PC-9 (cell line): Measurements from ENCODE around the gene TGM6.

Source experiments
- CTCF ChIP-seq: fragments of 200-600 bp; sonication (generic); conservative IDR thresholded peaks from 2 replicates; pipeline ENCODE4 v1.6.1; 2017; ENCODE audit warnings: mixed run types, antibody characterized with exemption, mild to moderate bottlenecking, moderate library complexity
- EZH2 ChIP-seq: fragments of 200-600 bp; sonication (generic); IDR thresholded peaks from 2 replicates; pipeline ENCODE4 v1.8.0; 2017; ENCODE audit warnings: antibody characterized with exemption, low read depth

- no peak for TF ChIP-seq CTCF
- TF ChIP-seq EZH2 = no peak
Measured at GRCh38 chr20:2401527-2401926, 20.8 kb downstream of the TGM6 start.
